Astrocyte of the spinal cord (primary cell): ENCODE results near the gene GAS2L1.
"Not testable (repeated sequence)": the region's sequence is repeated elsewhere in the genome, so short reads cannot be mapped to it uniquely, and the experiment has no call there.

Experiments
- DNase-seq: peaks from one replicate; pipeline ENCODE4 v3.0.0; 2011; ENCODE audit warnings: low read depth, low spot score
- H3K4me3 ChIP-seq: 2 replicates; pipeline ENCODE4 v1.5.1; 2011; ENCODE audit warnings: low read depth, mild to moderate bottlenecking, low read length, moderate library complexity
- CTCF ChIP-seq: IDR thresholded peaks from 2 replicates; pipeline ENCODE4 v1.5.1; 2012; ENCODE audit warnings: low read depth, mild to moderate bottlenecking, low read length, inconsistent platforms
- in situ Hi-C: cut with HindIII; loops from 2 replicates; pipeline ENCODE4 v1.10.0; 2017; ENCODE audit warnings: low sequenced_read_pairs

The GAS2L1 gene

GRCh38 chr22:29343313-29343805, 36.9 kb downstream of the GAS2L1 start:
- in situ Hi-C loops = no loop called here
- no peak for TF ChIP-seq CTCF
- peak; percentile 74 for DNase-seq
- H3K4me3 ChIP-seq = no peak overlapping the region

DNA sequence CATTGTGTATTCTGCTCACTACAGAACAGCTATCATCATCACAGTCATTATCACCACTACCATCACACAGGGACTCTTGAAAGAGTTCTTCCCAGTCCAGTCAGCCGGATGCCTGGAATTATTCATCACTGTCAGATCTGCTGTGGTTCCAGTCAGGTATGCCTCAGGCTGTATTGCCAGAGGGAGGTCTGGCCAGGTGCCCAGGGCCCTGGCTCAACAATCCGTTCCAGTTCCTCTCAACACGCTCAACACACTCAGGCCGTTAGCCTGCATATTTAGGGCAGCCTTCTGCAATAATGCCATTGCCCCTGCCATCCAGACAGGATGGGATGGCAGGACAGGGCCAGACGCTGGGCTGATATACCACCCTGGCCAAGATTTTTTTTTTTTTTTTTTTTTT, 37.7 kb downstream of the GAS2L1 start:
- TF ChIP-seq CTCF = no peak
- no peak overlapping the region for H3K4me3 ChIP-seq
- in situ Hi-C loops = no loop called here
- DNase-seq = peak; percentile 96

- DNase-seq, H3K4me3 ChIP-seq, in situ Hi-C loops: not testable (repeated sequence)
Observed at GRCh38 chr22:29344889-29345288, 38.4 kb downstream of the GAS2L1 start.

- in situ Hi-C loops = no loop called here
- no peak overlapping the region for H3K4me3 ChIP-seq
- no peak for TF ChIP-seq CTCF
- peak; percentile 33 for DNase-seq
Observed at GRCh38 chr22:29345932-29346331, 39.5 kb downstream of the GAS2L1 start.

- DNase-seq = no peak
- in situ Hi-C loops = no loop called here
- H3K4me3 ChIP-seq = no peak overlapping the region
- TF ChIP-seq CTCF = no peak
Observed at GRCh38 chr22:29346659-29347058, 40.2 kb downstream of the GAS2L1 start.

GRCh38 chr22:29348041-29348440, 41.6 kb downstream of the GAS2L1 start:
- DNase-seq = no peak
- TF ChIP-seq CTCF = no peak
- H3K4me3 ChIP-seq = no peak overlapping the region
- in situ Hi-C loops = no loop called here

GRCh38 chr22:29348956-29349355, 42.5 kb downstream of the GAS2L1 start:
- TF ChIP-seq CTCF = no peak
- in situ Hi-C loops = no loop called here

More at GRCh38 chr22:29348956-29349355, 42.5 kb downstream of the GAS2L1 start:
- no peak overlapping the region for H3K4me3 ChIP-seq
- DNase-seq = no peak
